DOHH2 (cell line): ENCODE measurements around the gene ASPRV1.

ENCODE experiments used
- CTCF ChIP-seq: fragments of 200-600 bp; sonication (generic); IDR thresholded peaks from one replicate; pipeline ENCODE4 v1.5.1; 2014; ENCODE audit warnings: antibody characterized with exemption, mild to moderate bottlenecking, low read depth, low read length; ENCODE audit not compliant: poor library complexity, severe bottlenecking
- EZH2phosphoT487 ChIP-seq: fragments of 200-600 bp; sonication (generic); IDR thresholded peaks from 2 replicates; pipeline ENCODE4 v1.6.1; 2017; ENCODE audit warnings: borderline replicate concordance, mild to moderate bottlenecking, antibody characterized with exemption, low read length, moderate library complexity, mixed read lengths

- TF ChIP-seq CTCF (no peak), EZH2phosphoT487 (no peak)
Observed at GRCh38 chr2:69939722-69940121, 21.7 kb downstream of the ASPRV1 start.
